GM12872 (cell line): Measurements from ENCODE around the gene SERINC1.

ENCODE experiments used
- CTCF ChIP-seq: IDR thresholded peaks from 3 replicates; pipeline ENCODE4 v1.5.1; 2011; ENCODE audit warnings: low read depth, mild to moderate bottlenecking, low read length, moderate library complexity; ENCODE audit not compliant: insufficient read depth

The SERINC1 gene

GRCh38 chr6:122490607-122491006 is 19.0 kb upstream of the SERINC1 start:
- TF ChIP-seq CTCF, result no peak

- TF ChIP-seq CTCF, result peak; percentile 21; the same call in 1 of the 3 replicates
Observed at GRCh38 chr6:122484760-122485159, 13.2 kb upstream of the SERINC1 start.

- no peak for TF ChIP-seq CTCF
Observed at GRCh38 chr6:122482750-122483080, 11.1 kb upstream of the SERINC1 start.

- peak; percentile 25; the same call in 1 of the 3 replicates for TF ChIP-seq CTCF
Observed at GRCh38 chr6:122476131-122476530, 4.5 kb upstream of the SERINC1 start.

- TF ChIP-seq CTCF, result no peak
Observed at GRCh38 chr6:122472022-122472340, 374 bp upstream of the SERINC1 start.

- TF ChIP-seq CTCF, result no peak
Observed at GRCh38 chr6:122461885-122462284, 9.7 kb downstream of the SERINC1 start.

GRCh38 chr6:122459240-122459639 is 12.4 kb downstream of the SERINC1 start:
- no peak for TF ChIP-seq CTCF

- no peak for TF ChIP-seq CTCF
Observed at GRCh38 chr6:122458087-122458486, 13.5 kb downstream of the SERINC1 start.
